GM19351 (cell line): ENCODE results near the gene MTHFSD.

Source experiments
- ATAC-seq: cut with Tn5 transposase; IDR thresholded peaks from one replicate; pipeline ENCODE4 v1.9.1; 2021; ENCODE audit warnings: mild to moderate bottlenecking, moderate library complexity; ENCODE audit not compliant: unreplicated experiment

Gene MTHFSD

DNA sequence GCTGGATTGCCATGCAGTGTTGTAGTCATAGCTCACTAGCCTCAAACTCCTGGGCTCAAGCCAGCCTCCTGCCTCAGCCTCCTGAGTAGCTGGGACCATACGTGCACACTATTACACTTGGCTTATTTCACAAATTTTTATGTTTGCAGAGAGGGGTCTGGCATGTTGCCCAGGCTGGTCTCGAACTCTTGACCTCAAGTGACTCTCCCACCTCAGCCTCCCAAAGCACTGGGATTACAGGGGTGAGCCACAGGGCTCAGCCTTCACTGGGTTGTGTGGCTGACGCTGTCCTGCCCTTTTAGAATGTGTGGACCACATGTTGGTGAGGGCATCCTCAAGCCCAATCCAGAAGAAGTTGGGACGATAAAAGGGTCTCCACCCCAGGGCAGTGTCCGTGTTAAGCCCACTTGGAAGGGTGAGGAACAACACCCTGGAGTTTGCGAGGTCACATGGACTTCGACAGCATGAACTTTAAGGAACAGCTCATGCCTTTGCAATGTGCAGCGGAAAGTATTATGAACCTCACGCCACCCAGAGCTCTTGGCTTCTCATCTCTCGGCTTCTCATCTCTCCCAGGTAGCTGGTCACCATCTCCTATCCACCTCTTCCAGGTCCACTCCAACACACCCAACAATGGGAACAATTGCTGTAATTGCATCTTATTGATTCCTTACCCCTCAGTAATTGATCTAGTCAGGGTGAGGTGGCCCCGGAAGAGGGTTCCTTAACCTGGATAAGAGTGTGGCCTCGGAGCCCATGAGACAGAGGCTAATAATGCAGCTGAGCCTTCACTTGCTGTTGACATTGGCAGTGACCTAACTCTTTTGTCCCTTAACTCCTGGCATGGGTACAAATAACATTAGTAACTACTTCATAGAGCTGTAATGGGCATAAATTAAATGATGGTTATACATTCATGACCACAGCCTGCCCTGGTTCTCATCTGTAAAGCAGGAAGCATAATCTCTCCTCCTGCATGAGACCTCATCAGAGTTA, 30.0 kb upstream of the MTHFSD start:
- ATAC-seq = no peak

DNA sequence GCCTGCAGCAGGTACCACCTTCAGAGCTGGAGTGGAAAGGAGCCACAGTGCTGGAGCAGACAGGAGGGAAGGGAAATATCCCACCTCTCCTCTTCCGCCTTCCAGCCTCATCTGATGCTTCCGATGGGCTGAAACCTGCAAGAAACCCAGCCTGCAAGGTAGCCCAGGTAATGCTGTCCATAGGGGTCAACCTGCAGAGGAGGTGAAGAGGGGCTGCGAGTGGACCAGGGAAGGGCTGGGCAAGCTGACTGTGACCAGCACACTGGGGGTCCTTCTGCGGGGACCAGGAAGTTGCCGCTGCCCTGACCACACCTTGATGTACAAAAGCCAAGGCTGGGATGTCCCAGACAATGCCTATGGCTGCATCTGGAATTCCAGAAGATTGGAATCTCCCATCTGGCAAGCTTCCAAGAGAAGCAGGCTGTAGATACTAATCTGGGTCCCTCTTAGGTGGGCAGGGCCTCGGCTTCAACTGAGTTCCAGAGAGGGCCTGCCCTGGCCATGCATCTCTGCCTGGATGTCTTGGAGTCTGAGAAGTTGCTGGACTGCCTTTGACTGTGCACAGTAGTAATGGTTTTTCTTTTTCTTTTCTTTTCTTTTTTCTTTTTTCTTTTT, 29.1 kb upstream of the MTHFSD start:
- no peak for ATAC-seq

DNA sequence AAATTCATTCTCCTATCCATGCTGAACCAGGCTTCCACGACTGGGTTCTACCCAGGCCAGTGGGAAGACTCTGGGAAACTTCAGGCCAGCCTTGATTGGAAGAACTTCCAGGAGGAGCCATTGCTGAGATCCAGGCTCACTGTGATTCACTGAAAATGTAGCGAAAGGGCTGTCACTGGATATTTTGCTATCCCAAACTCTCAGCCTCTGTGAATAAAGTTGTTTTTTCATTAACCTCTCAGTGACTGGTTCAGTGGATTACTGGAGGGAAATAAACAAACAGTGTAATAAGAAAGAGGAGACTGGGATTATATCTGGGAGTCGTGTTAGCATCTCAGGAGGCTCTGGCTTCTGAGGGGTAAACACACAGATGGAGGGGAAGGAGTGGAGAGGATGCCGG, 26.4 kb upstream of the MTHFSD start:
- ATAC-seq = no peak

DNA sequence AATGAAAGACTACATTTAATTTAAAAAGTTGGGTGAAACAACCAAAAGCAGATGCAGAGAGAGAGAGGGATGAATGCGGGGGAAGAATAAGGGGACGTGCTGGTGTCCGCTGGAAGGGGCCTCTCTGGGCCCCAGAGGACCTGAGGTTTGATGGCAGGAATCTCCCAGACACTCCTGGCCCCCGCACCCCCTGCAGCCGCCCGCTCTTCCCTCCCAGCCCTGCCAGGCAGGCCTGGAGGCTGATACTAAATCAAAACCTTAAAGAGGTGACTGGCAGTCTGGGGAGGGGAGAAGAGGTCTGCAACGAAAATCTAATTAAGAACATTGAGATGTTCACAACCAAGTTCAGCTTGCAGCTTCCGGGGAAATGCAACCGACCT, 25.7 kb upstream of the MTHFSD start:
- no peak for ATAC-seq

DNA sequence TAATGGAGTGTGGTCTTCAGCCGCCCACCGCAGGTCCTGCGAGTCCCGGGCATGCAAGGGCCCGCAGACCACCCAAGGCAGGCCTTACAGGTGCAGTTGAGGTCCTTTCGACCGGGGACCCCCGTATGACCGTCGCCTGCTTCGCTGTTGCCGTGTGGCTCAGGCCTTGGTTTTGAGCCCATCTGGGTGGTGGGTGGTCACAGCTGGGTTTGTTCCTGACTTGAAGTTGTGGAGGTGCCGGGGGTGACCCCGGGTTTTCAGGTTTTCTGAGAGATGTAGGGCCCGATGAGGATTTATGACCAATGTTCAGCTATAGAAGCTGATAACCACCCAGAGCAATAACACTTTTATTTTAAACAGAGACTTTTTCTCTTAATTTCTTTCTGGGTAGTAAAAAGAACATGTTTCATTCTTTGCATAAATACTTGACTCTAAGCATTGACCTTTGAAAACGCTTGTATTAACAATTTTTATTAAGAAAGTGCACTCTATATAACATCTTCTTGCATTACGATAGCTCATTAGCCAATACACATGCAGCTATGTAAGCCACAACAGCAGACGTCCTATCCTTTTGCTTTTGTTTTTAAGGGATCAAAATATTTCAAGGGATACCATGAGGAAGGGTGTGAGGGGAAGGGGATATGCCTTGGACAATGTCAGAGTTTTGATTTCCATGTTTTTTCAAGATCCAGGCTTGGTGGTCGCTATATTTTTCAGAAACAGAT, 25.2 kb upstream of the MTHFSD start:
- no peak for ATAC-seq

DNA sequence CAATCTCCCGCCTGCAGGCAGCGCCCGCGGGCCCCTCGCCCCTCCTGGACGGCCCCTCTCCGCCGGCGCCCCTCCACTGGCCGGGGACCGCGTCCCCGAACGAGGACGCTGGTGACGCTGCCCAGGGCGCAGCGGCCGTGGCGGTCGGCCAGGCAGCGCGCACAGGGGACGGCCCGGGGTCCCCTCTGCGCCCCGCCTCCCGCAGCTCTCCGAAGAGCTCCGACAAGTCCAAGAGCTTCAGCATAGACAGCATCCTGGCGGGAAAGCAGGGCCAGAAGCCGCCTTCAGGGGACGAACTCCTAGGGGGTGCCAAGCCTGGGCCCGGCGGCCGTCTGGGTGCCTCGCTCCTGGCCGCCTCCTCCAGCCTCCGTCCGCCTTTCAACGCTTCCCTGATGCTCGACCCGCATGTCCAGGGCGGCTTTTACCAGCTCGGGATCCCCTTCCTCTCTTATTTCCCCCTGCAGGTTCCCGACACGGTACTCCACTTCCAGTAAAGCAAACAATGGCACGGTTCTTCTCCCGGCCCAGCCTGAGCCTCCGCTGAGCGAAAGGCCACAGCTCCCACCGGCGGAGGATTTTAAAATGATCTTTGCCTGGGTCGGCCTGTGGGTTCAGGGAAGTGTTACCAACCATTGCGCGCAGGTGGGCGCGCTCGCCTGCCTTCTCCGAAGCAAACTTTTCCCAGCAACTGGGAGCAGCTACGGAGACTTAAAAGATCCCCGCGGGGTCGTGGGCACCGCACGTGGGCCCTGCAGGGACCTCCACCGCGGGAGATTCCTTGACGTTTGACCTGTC, 24.4 kb upstream of the MTHFSD start:
- ATAC-seq = no peak

DNA sequence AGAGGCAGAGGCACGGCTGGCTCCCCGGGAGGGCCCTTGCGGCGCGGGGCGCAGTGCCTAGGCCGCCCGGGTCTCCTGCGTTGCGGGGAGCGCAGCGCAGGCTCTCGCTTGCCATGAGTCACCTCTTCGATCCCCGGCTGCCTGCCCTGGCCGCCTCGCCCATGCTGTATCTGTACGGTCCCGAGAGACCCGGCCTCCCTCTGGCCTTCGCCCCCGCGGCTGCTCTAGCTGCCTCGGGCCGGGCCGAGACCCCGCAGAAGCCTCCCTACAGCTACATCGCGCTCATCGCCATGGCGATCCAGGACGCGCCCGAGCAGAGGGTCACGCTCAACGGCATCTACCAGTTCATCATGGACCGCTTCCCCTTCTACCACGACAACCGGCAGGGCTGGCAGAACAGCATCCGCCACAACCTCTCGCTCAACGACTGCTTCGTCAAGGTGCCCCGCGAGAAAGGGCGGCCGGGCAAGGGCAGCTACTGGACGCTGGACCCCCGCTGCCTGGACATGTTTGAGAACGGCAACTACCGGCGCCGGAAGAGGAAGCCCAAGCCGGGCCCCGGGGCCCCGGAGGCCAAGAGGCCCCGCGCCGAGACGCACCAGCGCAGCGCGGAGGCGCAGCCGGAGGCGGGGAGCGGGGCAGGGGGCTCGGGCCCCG, 23.7 kb upstream of the MTHFSD start:
- ATAC-seq = no peak

DNA sequence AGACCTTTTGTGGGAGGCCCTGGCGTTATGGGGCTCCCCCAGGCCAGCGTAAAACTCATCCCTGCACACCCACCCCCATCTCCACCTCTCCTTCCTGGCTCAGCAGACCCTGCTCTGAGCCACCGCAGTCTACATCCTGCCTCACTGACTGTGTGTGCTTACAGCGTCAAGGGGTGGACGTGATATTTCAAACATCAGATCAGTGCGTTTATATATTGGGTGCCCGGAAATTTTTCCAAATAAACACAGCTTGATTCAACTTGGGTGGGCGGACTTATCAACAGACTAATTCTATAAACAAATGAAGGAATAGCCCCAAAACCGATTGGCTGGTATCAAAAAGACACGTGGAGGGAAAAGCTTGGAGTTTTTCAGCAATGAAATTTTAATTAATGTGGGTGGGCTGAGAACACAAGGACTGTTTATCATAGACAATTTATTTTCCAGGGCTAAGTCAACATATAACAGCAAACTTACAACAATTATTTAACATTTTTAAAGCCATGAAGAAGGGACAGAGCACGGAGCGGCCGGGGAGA, 23.1 kb upstream of the MTHFSD start, which contains the start of gene FOXL1:
FOXL1 (plus strand) TSS at position 489 of the 539 bp plus-strand sequence. CDS start 175 bp downstream, outside the sequence.
- ATAC-seq = no peak

DNA sequence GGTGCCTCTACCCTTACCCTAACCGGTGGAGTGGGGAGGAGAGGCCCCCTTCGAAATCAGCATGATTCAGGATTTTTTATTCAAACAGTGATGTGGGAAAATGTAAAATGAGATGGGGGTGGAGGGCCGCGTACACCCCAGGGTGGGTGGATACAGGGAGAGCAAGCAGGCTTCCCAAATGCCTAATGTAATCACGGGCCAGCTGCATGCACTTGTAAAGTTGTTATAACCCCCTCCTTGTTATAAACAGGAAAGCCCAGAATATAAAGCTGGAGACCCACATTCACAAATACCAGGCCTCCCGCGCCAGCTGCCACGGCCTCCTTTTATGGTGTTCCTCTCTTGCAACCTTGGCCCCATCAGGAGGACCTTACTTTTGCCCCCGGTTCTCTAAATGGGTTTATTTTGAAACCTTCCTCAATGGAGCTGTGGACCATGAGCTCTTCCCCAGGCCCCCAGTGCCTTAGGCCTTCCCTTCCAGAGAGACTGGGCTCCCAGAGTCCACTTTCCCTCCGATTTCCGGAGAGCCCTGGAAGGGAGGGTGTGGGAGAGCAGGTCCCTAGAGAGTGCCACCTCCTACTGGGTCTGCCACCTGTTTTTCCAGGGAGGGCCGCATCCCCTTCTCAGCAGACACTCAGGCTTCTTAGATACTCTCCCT, 22.4 kb upstream of the MTHFSD start:
- no peak for ATAC-seq

DNA sequence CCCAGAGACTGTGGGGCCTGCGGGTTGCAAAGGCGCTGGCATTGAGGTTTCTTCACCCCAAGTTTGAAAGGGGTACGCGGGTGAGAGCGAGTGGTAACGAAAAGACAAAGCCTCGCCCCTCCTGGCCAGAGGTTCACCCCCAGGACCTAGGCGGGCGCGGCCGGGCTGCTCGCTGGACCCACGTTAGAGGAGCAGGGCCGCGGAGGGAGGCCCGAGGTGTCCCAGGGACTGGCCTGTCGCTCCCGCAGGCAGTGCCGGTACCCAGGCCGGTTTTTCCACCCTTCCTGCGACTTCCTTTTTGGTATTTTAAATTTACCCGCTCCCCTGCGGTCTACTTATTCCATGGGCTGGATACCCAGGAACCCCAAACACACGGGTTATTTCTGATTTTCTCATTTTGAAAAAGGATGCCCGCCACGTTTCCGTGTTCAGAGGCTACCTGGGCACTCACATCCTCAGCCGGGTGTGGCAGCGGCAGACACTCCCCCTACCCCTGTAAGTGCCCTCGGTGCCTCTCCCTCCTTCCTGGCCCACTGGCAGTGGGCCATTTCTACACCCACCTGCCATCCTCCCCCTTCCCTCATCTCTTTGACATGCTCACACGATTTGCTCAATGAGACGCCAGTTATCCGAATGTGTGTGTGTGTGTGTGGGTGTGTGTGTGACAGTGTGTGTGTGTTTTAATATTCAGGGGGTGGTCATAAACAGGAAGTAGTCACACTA, 21.7 kb upstream of the MTHFSD start:
- no peak for ATAC-seq

DNA sequence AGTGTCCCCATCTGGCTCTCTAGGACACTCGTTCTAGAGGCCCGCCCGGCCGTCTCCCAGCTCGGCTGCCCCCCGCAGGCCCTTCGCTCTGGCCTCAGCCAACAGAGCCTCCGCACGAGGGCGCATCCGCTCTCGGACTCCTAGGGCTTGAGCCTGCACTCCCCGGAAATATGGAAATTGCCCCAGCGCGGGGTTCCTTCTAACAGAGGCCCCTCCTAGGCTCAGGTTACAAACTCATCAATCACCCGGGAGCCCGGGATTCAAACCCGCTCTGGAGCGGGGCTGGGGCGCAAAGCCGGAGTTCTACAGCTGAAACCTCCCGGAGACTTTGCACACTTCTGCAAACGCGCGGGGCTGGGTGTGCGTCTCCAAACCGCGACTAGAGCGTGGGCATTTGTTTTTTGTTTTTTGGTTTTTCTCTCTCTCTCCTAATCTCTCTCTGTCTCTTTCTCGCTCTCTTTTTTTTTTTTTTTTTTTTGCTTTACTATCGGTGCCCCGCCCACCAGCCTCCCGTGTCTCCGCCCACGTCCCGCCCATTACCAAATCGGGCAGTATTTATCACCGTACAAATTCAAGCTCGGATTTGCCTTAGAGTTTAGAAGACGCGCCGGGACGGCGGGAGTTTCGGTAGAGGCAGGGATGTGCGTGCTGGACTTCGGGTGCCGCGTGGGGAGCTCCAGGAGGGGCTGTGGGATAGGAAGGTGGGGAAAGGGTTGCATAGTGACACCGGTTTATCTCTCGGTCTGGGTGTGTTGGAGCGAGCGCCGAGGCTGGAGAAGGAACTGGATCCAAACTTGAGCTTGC, 20.9 kb upstream of the MTHFSD start:
- ATAC-seq = no peak

DNA sequence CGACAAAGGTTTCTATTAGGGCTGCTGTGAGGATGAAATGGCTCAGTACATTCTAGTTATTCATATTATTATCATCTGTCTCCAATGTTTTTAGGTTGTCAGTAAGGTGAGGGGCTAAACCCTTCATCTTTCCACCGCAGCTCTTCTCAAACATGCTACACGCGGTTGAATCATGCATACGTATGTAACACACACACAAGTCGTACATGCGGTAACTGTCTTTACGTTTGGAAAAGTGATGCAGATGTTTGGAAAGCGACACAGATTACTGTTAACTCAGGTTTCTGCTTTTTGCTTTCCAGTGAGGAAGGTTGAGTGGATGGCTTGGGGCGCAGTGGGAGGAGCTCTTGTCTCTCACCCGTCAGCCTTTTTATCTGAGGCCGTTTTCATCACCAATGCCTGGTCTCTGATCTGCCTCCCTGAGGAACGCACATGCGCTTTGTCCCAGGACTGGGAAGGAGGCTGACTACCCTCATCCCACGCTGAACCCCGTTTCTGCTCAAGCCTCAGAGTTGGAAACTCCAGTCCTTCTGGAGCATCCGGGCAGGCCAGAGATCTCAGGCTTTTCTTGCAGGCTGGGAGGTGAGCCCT, 20.2 kb upstream of the MTHFSD start:
- no peak for ATAC-seq

DNA sequence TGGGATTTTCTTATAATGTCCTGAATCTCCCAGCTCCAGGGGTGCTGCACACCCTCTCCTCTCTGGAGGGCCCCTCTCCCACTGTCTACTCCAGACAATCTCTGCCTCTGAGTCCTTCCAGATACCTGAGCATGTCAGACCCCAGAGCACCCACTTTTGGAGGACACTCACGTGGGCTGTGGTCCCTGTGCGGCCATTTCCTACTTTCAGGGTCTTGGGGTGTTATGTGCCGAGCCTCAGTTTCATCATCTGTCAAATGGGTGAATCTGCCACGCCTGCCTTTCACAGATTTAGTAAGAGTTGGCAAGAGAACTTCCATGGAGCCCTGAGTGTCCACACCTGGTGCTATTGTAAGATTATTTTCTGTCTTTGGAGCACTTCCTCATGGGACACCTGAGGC, 19.6 kb upstream of the MTHFSD start:
- no peak for ATAC-seq

DNA sequence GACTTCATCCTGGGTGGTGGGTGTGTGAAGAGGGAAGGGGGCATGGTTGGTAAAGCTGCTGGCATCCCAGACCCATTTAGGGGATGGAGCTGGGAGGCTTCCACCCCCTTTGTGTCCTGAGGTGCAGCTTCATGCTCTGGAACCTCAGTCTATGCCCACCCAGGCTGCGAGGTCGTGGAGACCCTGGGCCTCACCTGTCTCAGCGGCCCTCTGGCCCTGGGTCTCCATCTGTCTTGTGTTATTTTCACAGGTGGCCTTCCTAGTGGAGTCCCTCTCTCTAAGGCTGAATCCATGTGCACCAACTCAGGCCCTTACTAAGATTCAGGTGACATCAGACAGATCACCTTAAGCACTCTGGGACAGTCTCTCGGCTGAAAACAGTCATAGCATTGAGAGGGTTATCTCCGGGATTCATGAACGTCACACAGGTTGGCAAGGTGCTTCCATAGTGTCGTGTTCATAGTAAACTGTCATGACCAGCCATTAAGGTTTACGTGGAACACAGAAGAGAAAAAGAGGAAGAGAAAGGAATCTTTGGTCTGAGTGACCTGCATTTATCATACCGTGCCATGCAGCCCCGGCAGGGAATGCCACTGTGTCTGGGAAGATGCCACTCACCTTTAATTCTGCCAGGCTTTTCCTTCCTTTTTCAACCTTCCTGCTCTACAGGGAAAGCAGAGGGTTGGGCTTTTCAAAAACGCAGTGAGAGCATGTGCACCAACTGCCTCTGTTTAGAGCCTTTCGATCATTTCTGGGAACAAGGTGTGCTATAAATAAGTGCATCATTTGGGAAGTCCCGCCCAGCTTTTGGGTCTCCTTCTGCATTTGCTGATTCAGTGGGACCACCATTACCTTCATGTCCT, 18.8 kb upstream of the MTHFSD start:
- no peak for ATAC-seq

DNA sequence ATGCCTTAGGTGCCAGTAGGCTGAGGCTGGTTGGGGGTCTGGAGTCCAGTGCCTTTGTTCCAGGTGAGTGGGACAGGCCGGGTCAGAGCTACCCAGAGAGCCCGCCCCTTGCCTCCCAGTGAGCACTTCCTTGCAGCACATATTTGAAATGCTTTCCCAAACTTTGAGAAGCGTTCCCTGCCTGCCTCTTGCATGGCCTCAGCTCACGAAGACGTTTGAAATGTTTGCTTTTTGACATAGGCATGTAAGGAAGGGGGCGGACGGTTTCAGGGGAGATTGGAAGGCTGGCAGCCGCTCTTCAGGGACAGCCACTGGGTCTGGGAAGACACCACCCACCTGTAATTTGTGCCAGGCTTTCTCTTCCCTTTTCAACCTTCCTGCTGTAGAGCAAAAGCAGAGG, 18.2 kb upstream of the MTHFSD start:
- ATAC-seq = no peak

DNA sequence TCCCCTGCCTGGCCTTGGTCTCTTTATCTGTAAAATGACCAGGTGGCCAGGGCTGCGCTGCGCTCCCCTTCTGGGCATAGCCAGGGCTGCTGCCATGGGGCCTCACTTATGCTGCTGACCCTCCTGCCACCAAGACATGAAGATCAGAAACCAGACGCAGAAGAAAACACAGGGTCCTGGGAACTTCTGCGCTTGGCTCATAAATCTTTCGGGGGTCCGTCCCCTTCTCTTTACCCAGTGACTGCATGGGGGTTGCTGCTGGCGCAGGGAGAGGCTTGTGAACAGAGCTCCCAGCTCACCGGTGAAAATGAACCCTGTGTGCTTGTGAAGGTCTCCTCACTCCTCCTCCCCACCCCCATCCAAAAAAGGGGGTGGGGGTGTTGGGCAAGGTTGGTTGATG, 17.6 kb upstream of the MTHFSD start:
- ATAC-seq = no peak
